Measurements from ENCODE around the gene TRRAP. TPM values are rescaled to one million over a fixed set of nuclear protein-coding genes. Genes with fewer than 3 reads are reported as not detected.
"Not testable (repeated sequence)": the region's sequence is repeated elsewhere in the genome, so short reads cannot be mapped to it uniquely, and the experiment has no call there.

The TRRAP gene
- total RNA-seq, 3 donors from 2014 or later: 24.6 to 39.0 (median 38.9) TPM

GRCh38 chr7:98872328-98872924 lies 5.9 kb upstream of the TRRAP start:
- Histone ChIP-seq H3K27me3 (peaks cover 0 to 12% of the 10 kb centered on the region in 2 donors), H3K9me3 (no peaks in the 10 kb centered on the region), H3K27ac (no peak overlapping the region), H3K36me3 (no peaks in the 10 kb centered on the region), H3K4me1 (no peaks in the 10 kb centered on the region), H3K4me3 (no peak overlapping the region)
- DNase-seq (ENCODE audit: low spot score in 2 of 2): no peak
- TF ChIP-seq, protein P1, sequence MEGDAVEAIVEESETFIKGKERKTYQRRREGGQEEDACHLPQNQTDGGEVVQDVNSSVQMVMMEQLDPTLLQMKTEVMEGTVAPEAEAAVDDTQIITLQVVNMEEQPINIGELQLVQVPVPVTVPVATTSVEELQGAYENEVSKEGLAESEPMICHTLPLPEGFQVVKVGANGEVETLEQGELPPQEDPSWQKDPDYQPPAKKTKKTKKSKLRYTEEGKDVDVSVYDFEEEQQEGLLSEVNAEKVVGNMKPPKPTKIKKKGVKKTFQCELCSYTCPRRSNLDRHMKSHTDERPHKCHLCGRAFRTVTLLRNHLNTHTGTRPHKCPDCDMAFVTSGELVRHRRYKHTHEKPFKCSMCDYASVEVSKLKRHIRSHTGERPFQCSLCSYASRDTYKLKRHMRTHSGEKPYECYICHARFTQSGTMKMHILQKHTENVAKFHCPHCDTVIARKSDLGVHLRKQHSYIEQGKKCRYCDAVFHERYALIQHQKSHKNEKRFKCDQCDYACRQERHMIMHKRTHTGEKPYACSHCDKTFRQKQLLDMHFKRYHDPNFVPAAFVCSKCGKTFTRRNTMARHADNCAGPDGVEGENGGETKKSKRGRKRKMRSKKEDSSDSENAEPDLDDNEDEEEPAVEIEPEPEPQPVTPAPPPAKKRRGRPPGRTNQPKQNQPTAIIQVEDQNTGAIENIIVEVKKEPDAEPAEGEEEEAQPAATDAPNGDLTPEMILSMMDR (IDR thresholded peaks at IDR 0.05): no peak
- TF ChIP-seq POLR2A (IDR thresholded peaks at IDR 0.05) (no peak), POLR2AphosphoS5 (IDR thresholded peaks at IDR 0.05) (no peak)
- intact Hi-C loops (cut with DNase I; ENCODE audit: low total_unique reads): no loop called here

DNA sequence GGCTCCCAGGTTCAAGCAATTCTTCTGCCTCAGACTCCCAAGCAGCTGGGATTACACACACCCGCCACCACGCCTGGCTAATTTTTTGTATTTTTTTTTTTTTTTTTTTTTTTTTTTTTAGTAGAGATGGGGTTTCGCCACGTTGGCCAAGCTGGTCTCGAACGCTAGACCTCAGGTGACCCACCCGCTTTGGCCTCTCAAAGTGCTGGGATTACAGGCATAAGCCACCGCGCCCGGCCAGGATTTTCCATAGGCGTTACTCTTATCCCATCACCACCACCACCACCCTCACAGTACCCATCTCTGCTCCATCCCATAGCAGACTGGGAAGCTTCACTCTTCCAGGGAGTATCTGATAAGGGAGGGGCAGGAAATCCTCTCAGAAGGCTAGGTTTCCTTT lies 4.7 kb upstream of the TRRAP start:
- H3K27ac ChIP-seq; DNase-seq (ENCODE audit: low spot score in 2 of 2); intact Hi-C loops (cut with DNase I; ENCODE audit: low total_unique reads); H3K4me1 ChIP-seq; H3K4me3 ChIP-seq; H3K36me3 ChIP-seq; H3K9me3 ChIP-seq: not testable (repeated sequence)
- peaks cover 0 to 12% of the 10 kb centered on the region in 2 donors for H3K27me3 ChIP-seq

- Histone ChIP-seq H3K4me1 (no peaks in the 10 kb centered on the region), H3K27ac (no peak overlapping the region), H3K36me3 (no peaks in the 10 kb centered on the region), H3K9me3 (no peaks in the 10 kb centered on the region), H3K27me3 (peaks cover 0 to 5% of the 10 kb centered on the region in 2 donors), H3K4me3 (no peak overlapping the region)
- no peak for TF ChIP-seq POLR2A (IDR thresholded peaks at IDR 0.05)
- no peak for TF ChIP-seq POLR2AphosphoS5 (IDR thresholded peaks at IDR 0.05)
- TF ChIP-seq, protein P1 (IDR thresholded peaks at IDR 0.05): no peak
- DNase-seq (ENCODE audit: low spot score in 2 of 2): no peak
- intact Hi-C loops (cut with DNase I; ENCODE audit: low total_unique reads): no loop called here
Measured at GRCh38 chr7:98874942-98875341, 3.4 kb upstream of the TRRAP start.

GRCh38 chr7:98875501-98875900 lies 2.8 kb upstream of the TRRAP start:
- Histone ChIP-seq H3K9me3 (no peaks in the 10 kb centered on the region), H3K27me3 (peaks cover 0 to 5% of the 10 kb centered on the region in 2 donors), H3K27ac (no peak overlapping the region), H3K36me3 (no peaks in the 10 kb centered on the region), H3K4me3 (no peak overlapping the region), H3K4me1 (no peaks in the 10 kb centered on the region)
- intact Hi-C loops (cut with DNase I; ENCODE audit: low total_unique reads): no loop called here
- DNase-seq (ENCODE audit: low spot score in 2 of 2): no peak
- TF ChIP-seq, protein P1 (IDR thresholded peaks at IDR 0.05): no peak
- no peak for TF ChIP-seq POLR2AphosphoS5 (IDR thresholded peaks at IDR 0.05)
- TF ChIP-seq POLR2A (IDR thresholded peaks at IDR 0.05): no peak

DNA sequence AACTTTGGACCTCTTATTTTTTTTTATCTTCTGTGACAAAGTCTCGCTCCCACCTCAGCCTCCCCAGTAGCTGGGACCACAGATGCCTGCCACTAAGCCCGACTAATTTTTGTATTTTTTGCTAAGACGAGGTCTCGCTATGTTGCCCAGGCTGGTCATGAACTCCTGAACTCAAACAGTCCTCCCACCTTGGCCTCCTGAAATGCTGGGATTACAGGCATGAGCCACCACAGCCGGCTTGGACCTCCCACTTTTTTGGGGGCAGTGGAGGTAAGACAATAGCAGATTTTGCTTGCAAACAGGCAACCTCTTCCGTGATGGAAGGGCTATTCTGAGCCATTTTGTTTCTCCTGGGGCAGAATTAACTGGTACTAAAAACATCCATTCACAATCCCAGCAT lies 1.2 kb upstream of the TRRAP start:
- TF ChIP-seq, protein P1 (IDR thresholded peaks at IDR 0.05): no peak
- TF ChIP-seq POLR2AphosphoS5 (IDR thresholded peaks at IDR 0.05): no peak
- H3K4me1 ChIP-seq: no peaks in the 10 kb centered on the region
- intact Hi-C loops (cut with DNase I; ENCODE audit: low total_unique reads): no loop called here
- H3K4me3 ChIP-seq: no peak overlapping the region
- no peaks in the 10 kb centered on the region for H3K36me3 ChIP-seq
- DNase-seq (ENCODE audit: low spot score in 2 of 2): no peak
- H3K9me3 ChIP-seq: no peaks in the 10 kb centered on the region
- no peak overlapping the region for H3K27ac ChIP-seq
- no peaks in the 10 kb centered on the region for H3K27me3 ChIP-seq
